HepG2 (cell line): ENCODE results near the gene ITM2B.

Experiments
- CBX2 ChIP-seq, 2 experiments: fragments of 200-600 bp in 1 of 2; sonication (generic); formaldehyde crosslinking in 1 of 2; IDR thresholded peaks; 2 replicates each; pipeline versions ENCODE4 v1.7.0 to v1.8.1; 2018 to 2022; ENCODE audit warnings: low read depth in 2 of 2, low read length in 1 of 2, mild to moderate bottlenecking in 1 of 2, missing genetic modification reagents in 1 of 2
- ELF4 ChIP-seq: sonication (generic); formaldehyde crosslinking; IDR thresholded peaks from 2 replicates; pipeline ENCODE4 v1.5.0; 2020; ENCODE audit warnings: missing genetic modification reagents, mild to moderate bottlenecking, moderate library complexity, borderline replicate concordance
- MTA1 ChIP-seq: sonication (generic); formaldehyde crosslinking; IDR thresholded peaks from 2 replicates; pipeline ENCODE4 v1.4.0; 2020; ENCODE audit warnings: missing genetic modification reagents, mild to moderate bottlenecking, borderline replicate concordance
- POLR2A ChIP-seq, 2 experiments: IDR thresholded peaks; 2 replicates each; pipeline ENCODE4 v1.6.1; 2011; ENCODE audit warnings: low read depth in 2 of 2, low read length in 2 of 2, mild to moderate bottlenecking in 1 of 2, moderate library complexity in 1 of 2; ENCODE audit not compliant: insufficient read depth in 1 of 2
- ZNF180 ChIP-seq: sonication (generic); formaldehyde crosslinking; IDR thresholded peaks from 2 replicates; pipeline ENCODE4 v1.4.0; 2020; ENCODE audit warnings: low read depth, missing genetic modification reagents, borderline replicate concordance
- ZNF263 ChIP-seq: sonication (generic); formaldehyde crosslinking; IDR thresholded peaks from 2 replicates; pipeline ENCODE4 v1.4.0; 2020; ENCODE audit warnings: missing genetic modification reagents

DNA sequence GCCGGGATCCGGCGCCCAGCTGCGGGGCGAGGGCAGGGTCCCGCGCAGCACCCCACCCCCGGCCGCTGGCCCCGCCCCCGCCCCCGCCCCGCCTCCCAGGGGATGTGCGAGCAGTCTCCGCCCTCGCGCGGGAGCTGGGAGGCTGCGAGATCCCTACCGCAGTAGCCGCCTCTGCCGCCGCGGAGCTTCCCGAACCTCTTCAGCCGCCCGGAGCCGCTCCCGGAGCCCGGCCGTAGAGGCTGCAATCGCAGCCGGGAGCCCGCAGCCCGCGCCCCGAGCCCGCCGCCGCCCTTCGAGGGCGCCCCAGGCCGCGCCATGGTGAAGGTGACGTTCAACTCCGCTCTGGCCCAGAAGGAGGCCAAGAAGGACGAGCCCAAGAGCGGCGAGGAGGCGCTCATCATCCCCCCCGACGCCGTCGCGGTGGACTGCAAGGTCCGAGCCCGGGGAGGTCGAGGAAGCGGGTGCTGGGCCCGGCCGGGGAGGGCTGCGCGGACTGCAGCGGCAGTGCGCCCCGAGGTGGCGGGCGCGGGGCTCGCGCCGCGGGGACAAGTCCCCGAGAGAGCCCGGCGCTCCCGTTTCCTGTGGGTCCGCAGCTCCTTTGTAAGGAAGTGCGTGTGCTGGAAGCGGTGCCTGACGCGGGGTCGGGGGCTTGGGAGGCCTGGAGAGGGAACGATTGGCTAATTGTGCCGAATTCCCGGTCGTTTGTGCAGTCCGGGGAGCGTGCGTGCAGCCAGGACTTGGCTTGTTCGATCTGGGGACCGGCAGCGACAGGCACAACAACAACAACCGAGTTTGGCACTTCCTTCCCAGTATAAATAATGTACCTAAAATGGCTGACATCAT is at the start of gene ITM2B:
- TF ChIP-seq POLR2A (IDR thresholded peaks at IDR 0.05; ENCODE audit: insufficient read depth in 1 of 2, low read depth in 2 of 2, low read length in 2 of 2) (peak; percentile 48 to 92), ELF4 (CRISPR knock-in tag) (no peak), MTA1 (CRISPR knock-in tag) (peak; percentile 35; the same call in 1 of the 2 replicates), ZNF180 (no peak; the same call in 1 of the 2 replicates), CBX2 (IDR thresholded peaks at IDR 0.05; ENCODE audit: low read depth, low read length) (no peak), CBX2 (CRISPR knock-in tag; IDR thresholded peaks at IDR 0.05; ENCODE audit: low read depth) (no peak), ZNF263 (CRISPR knock-in tag) (no peak)
